GM12891 (cell line): ENCODE data around the gene LY6G6C. TPM values are rescaled to one million over a fixed set of nuclear protein-coding genes. Genes with fewer than 3 reads are reported as not detected.
A peak's percentile ranks its signal among the peaks of the same experiment; 100 is the strongest.

Experiments
- DNase-seq: peaks from one replicate; pipeline ENCODE4 v3.0.0; 2011; ENCODE audit warnings: low spot score; ENCODE audit not compliant: insufficient read length
- FAIRE-seq: peaks from 2 replicates; lab custom pipeline; 2011; peaks lifted over from hg19 to GRCh38; lab: Jason Lieb, UNC
- PAX5 ChIP-seq: IDR thresholded peaks from 2 replicates; pipeline ENCODE4 v1.6.1; 2011; ENCODE audit warnings: low read length, moderate library complexity, mild to moderate bottlenecking; ENCODE audit not compliant: insufficient read depth, severe bottlenecking
- POLR2A ChIP-seq: IDR thresholded peaks from 2 replicates; pipeline ENCODE4 v1.6.1; 2011; ENCODE audit warnings: low read depth, low read length, control low read depth
- POLR2AphosphoS5 ChIP-seq: IDR thresholded peaks from 2 replicates; pipeline ENCODE4 v1.6.1; 2011; ENCODE audit warnings: low read depth, low read length, control low read depth
- POU2F2 ChIP-seq: IDR thresholded peaks from 2 replicates; pipeline ENCODE4 v1.6.1; 2011; ENCODE audit warnings: low read depth, mild to moderate bottlenecking, control low read depth, low read length, moderate library complexity
- SPI1 ChIP-seq: IDR thresholded peaks from 2 replicates; pipeline ENCODE4 v1.6.1; 2011; ENCODE audit warnings: low read depth, low read length, control low read depth
- TAF1 ChIP-seq: IDR thresholded peaks from 2 replicates; pipeline ENCODE4 v1.6.1; 2011; ENCODE audit warnings: low read depth, low read length, control low read depth
- polyA plus RNA-seq: library from polyadenylated mRNA; unstranded; fragments of >200 nt; gene quantifications from one replicate; pipeline ENCODE4 v1.2.1, GENCODE V29; 2012; ENCODE audit warnings: low read depth, missing spikeins, inconsistent platforms; ENCODE audit not compliant: missing spikeins

The LY6G6C gene
- not detected for polyA plus RNA-seq

- no peak for TF ChIP-seq POLR2AphosphoS5
- no peak for TF ChIP-seq SPI1
- TF ChIP-seq POLR2A = no peak
- TF ChIP-seq TAF1 = no peak
- TF ChIP-seq POU2F2 = no peak
- no peak for TF ChIP-seq PAX5
- DNase-seq (no peak), FAIRE-seq (no peak)
Measured at GRCh38 chr6:31721351-31722020, at the start of gene LY6G6C. LY6G6C (minus strand) TSS chr6:31721746; CDS start chr6:31721679, 67 bp downstream.

GRCh38 chr6:31770860-31771259 is 49.3 kb upstream of the LY6G6C start:
- no peak for TF ChIP-seq PAX5
- TF ChIP-seq SPI1 = no peak
- TF ChIP-seq TAF1 = no peak
- no peak for TF ChIP-seq POLR2A
- TF ChIP-seq POLR2AphosphoS5 = no peak
- no peak for TF ChIP-seq POU2F2
- FAIRE-seq (no peak), DNase-seq (no peak)

GRCh38 chr6:31769684-31770371 is 48.3 kb upstream of the LY6G6C start:
- FAIRE-seq (peak; percentile 80), DNase-seq (peak; percentile 86)
- TF ChIP-seq POLR2AphosphoS5 = no peak
- no peak for TF ChIP-seq PAX5
- TF ChIP-seq TAF1 = no peak
- no peak for TF ChIP-seq POU2F2
- TF ChIP-seq POLR2A = no peak
- TF ChIP-seq SPI1 = no peak

GRCh38 chr6:31768363-31769257 is 47.1 kb upstream of the LY6G6C start:
- DNase-seq (no peak), FAIRE-seq (no peak)
- no peak for TF ChIP-seq SPI1

GRCh38 chr6:31767096-31767645 is 45.6 kb upstream of the LY6G6C start:
- no peak for TF ChIP-seq POLR2A
- TF ChIP-seq POU2F2 = no peak
- TF ChIP-seq POLR2AphosphoS5 = no peak
- TF ChIP-seq SPI1 = no peak
- no peak for TF ChIP-seq TAF1
- TF ChIP-seq PAX5 = no peak
- no peak for FAIRE-seq
- DNase-seq = no peak

- FAIRE-seq = peak; percentile 41
- DNase-seq = no peak
- TF ChIP-seq POU2F2 (no peak), SPI1 (no peak), PAX5 (no peak), POLR2A (no peak), POLR2AphosphoS5 (no peak), TAF1 (no peak)
Measured at GRCh38 chr6:31765910-31766794, 44.6 kb upstream of the LY6G6C start.

GRCh38 chr6:31765559-31765909 is 44.0 kb upstream of the LY6G6C start:
- FAIRE-seq (no peak), DNase-seq (no peak)
- TF ChIP-seq POU2F2 (no peak), PAX5 (no peak), TAF1 (no peak), POLR2A (no peak), POLR2AphosphoS5 (no peak), SPI1 (no peak)

- no peak for DNase-seq
- FAIRE-seq = no peak
- TF ChIP-seq TAF1 (no peak), POLR2AphosphoS5 (no peak), POLR2A (no peak), PAX5 (no peak), POU2F2 (no peak), SPI1 (no peak)
Measured at GRCh38 chr6:31764198-31764597, 42.7 kb upstream of the LY6G6C start.
